Stomach (tissue), 4 donors: ENCODE measurements around the gene ANKHD1.

Experiments used
- CTCF ChIP-seq, 7 experiments: fragments of 450-650 bp in 4 of 7; fragments of 200-600 bp in 3 of 7; sonication (generic) in 3 of 7; IDR thresholded peaks; one replicate each; pipeline ENCODE4 v1.5.1; 2016 to 2019; ENCODE audit warnings: antibody characterized with exemption in 7 of 7, control low read depth in 2 of 7, mild to moderate bottlenecking in 1 of 7
- POLR2AphosphoS5 ChIP-seq, 3 donors: sonication (generic); formaldehyde crosslinking; IDR thresholded peaks; one replicate each; pipeline ENCODE4 v1.6.1; 2016; ENCODE audit warnings: antibody characterized with exemption in 3 of 3

- TF ChIP-seq CTCF (IDR thresholded peaks at IDR 0.05) (no peak), POLR2AphosphoS5 (IDR thresholded peaks at IDR 0.05) (no peak)
These were observed 148.8 kb downstream of the ANKHD1 start for GRCh38 chr5:140550147-140551079.
